ENCODE results near the gene GPR17. TPM values are rescaled to one million over a fixed set of nuclear protein-coding genes. Genes with fewer than 3 reads are reported as not detected.

Gene GPR17
- total and polyA plus RNA-seq, 8 donors, result 0.24 to 3.6 (median 1.1) TPM

DNA sequence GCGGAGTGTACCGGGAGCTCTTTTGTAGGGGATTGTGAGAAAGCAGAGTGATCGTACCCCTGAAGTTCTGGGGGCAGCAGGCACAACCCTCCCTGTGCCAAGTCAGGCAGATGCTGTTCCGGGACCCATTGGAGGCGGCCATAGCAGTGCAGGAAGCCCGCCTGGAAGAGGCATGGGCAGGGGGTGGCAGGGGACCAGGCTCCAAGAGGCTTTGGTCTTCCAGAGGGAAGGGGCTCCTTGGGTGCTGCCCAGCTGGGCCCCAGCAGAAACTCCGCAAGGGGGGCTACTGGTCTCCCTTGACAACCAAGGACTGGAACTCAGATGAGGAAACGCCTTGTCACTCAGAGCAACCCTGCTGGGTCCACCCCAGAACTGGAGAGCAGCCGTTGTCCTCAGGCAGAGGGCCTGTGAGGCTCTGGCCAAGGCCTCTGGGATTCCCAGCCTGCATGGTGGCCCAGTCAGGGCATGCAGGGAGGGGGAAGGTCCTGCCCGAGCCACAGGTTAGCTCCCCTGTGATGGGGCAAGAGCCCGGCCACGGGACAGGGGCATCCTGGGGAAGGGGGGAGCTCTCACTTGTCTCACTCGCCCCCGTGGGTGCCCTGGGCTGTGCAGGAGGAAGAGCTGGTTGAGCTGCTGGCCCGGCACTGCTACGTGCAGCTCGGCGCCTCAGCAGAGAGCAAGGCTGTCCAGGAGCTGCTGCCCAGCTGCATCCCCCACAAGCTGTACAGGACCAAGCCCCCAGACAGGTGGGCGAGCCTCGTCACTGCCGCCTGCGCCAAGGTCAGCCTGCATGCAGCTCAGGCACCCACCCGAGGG is 21.0 kb upstream of the GPR17 start:
- H3K27me3 ChIP-seq, result no peaks in the 10 kb centered on the region
- ATAC-seq (no peak), DNase-seq (peak in 2 of 4 donors; percentile 21 to 79)
- intact Hi-C loops (cut with DNase I), result no loop called here
- TF ChIP-seq, protein P1, sequence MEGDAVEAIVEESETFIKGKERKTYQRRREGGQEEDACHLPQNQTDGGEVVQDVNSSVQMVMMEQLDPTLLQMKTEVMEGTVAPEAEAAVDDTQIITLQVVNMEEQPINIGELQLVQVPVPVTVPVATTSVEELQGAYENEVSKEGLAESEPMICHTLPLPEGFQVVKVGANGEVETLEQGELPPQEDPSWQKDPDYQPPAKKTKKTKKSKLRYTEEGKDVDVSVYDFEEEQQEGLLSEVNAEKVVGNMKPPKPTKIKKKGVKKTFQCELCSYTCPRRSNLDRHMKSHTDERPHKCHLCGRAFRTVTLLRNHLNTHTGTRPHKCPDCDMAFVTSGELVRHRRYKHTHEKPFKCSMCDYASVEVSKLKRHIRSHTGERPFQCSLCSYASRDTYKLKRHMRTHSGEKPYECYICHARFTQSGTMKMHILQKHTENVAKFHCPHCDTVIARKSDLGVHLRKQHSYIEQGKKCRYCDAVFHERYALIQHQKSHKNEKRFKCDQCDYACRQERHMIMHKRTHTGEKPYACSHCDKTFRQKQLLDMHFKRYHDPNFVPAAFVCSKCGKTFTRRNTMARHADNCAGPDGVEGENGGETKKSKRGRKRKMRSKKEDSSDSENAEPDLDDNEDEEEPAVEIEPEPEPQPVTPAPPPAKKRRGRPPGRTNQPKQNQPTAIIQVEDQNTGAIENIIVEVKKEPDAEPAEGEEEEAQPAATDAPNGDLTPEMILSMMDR (IDR thresholded peaks at IDR 0.05), result no peak
- H3K27ac ChIP-seq, result no peak overlapping the region
- H3K4me1 ChIP-seq, result no peaks in the 10 kb centered on the region
- no peak overlapping the region for H3K4me3 ChIP-seq
- H3K36me3 ChIP-seq, result no peaks in the 10 kb centered on the region
- no peaks in the 10 kb centered on the region for H3K9me3 ChIP-seq

DNA sequence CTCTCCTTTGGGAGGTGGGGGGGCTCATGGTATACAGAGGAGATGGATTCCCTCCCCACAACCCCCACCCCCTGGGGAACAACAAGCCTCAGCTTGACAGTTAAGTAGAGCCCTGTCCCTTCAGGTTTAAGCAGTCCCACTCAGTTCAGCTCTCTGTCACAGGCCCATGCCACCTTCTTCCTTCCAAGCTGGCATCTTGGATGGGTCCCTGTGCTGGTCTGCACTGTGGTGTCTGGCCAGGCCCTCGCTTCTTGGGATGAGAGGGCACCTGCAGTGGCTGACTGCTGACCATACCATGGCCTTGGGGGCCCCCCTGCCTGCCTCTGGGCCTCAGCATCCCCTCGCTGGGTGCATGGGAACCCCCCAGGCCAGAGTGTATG is 20.4 kb upstream of the GPR17 start:
- Histone ChIP-seq H3K27ac (no peak overlapping the region), H3K4me3 (no peak overlapping the region), H3K9me3 (no peaks in the 10 kb centered on the region), H3K36me3 (no peaks in the 10 kb centered on the region), H3K27me3 (no peaks in the 10 kb centered on the region), H3K4me1 (peaks cover 0 to 4% of the 10 kb centered on the region in 2 donors)
- ATAC-seq, result no peak
- TF ChIP-seq, protein P1 (IDR thresholded peaks at IDR 0.05), result no peak
- intact Hi-C loops (cut with DNase I), result no loop called here
- peak in 1 of 4 donors; percentile 17 for DNase-seq

DNA sequence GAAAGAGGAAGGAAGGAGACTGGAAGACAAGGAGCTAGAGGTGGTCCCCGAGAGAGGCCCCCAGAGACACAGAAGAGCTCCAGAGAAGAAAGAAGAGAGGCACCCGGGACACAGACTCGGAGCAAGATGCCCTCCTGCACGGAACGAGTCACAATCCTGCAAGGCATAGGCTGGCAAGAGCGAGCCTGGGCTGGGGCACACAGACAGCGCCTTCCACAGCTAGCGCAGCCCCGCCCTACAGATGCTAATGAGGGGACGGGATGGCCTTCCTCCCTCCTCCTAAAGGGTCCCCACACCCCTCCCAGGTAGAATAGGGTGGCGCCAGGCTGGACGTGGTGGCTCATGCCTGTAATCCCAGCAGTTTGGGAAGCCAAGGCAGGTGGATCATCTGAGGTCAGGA is 19.8 kb upstream of the GPR17 start:
- peak in 1 of 4 donors; percentile 64 for DNase-seq
- no peak for ATAC-seq
- H3K27me3 ChIP-seq, result no peaks in the 10 kb centered on the region
- no peak overlapping the region for H3K27ac ChIP-seq
- intact Hi-C loops (cut with DNase I), result no loop called here
- H3K36me3 ChIP-seq, result no peaks in the 10 kb centered on the region
- TF ChIP-seq, protein P1 (IDR thresholded peaks at IDR 0.05), result no peak
- no peaks in the 10 kb centered on the region for H3K9me3 ChIP-seq
- no peak overlapping the region for H3K4me3 ChIP-seq
- peaks cover 0 to 11% of the 10 kb centered on the region in 2 donors for H3K4me1 ChIP-seq

DNA sequence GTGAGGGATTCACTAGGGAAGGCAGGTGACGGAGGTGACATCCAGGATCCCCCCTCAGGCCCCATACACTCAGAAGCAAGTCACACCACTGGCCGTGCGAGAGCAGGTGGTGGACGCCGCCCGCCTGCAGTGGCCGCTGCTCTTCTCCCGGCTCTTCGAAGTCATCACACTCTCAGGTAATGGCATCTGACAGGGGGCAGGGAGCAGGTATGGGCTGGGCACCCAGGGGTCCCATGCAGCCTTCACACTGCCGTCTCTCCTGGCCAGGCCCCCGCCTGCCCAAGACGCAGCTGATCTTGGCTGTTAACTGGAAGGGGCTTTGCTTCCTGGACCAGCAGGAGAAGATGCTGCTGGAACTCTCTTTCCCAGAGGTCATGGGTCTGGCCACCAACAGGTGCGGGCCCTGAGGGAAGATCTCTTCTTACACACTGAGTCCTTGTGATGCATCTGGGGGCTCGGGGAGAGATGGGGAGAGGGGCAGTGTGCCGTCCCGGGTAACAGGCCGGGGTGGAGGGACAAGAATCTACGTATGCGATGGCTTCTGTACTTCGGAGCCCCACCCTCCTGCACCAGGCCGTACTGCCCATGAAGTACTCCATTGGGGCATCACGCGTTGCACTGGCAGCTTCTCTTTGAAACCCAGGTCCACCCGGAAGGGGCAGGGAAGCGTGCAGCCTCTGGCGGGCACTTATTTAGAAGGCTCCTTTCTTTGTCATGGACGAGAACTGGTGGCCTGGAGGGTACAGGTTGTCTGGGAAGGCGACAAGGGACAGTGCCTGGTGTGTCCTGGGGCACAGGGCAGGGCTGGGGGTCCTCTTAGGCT is 18.8 kb upstream of the GPR17 start:
- TF ChIP-seq, protein P1 (IDR thresholded peaks at IDR 0.05), result no peak
- DNase-seq (peak in 1 of 4 donors; percentile 51), ATAC-seq (no peak)
- no peak overlapping the region for H3K27ac ChIP-seq
- no peak overlapping the region for H3K4me3 ChIP-seq
- no peaks in the 10 kb centered on the region for H3K27me3 ChIP-seq
- no peaks in the 10 kb centered on the region for H3K36me3 ChIP-seq
- H3K9me3 ChIP-seq, result no peaks in the 10 kb centered on the region
- peaks cover 0 to 19% of the 10 kb centered on the region in 2 donors for H3K4me1 ChIP-seq
- intact Hi-C loops (cut with DNase I), result no loop called here

Measured in left lung (tissue), 10 donors.